Vagina (tissue), 2 donors: ENCODE results near the gene ASIC1.

Source experiments
- POLR2A ChIP-seq, 2 donors: fragments of 450-650 bp; IDR thresholded peaks; one replicate each; pipeline ENCODE4 v1.6.1; 2017; ENCODE audit warnings: antibody characterized with exemption in 2 of 2, mild to moderate bottlenecking in 2 of 2, moderate library complexity in 2 of 2
- POLR2AphosphoS5 ChIP-seq, 2 donors: sonication (generic); formaldehyde crosslinking; IDR thresholded peaks; one replicate each; pipeline ENCODE4 v1.9.0; 2017; ENCODE audit warnings: antibody characterized with exemption in 2 of 2, mild to moderate bottlenecking in 2 of 2, low read depth in 1 of 2; ENCODE audit not compliant: insufficient read depth in 1 of 2
- TF ChIP-seq, protein P1 (sequence below), 3 experiments: fragments of 450-650 bp in 2 of 3; fragments of 200-600 bp in 1 of 3; sonication (generic) in 1 of 3; IDR thresholded peaks; one replicate each; pipeline ENCODE4 v1.5.1; 2017 to 2019; ENCODE audit warnings: antibody characterized with exemption in 3 of 3, mild to moderate bottlenecking in 2 of 3, moderate library complexity in 2 of 3

DNA sequence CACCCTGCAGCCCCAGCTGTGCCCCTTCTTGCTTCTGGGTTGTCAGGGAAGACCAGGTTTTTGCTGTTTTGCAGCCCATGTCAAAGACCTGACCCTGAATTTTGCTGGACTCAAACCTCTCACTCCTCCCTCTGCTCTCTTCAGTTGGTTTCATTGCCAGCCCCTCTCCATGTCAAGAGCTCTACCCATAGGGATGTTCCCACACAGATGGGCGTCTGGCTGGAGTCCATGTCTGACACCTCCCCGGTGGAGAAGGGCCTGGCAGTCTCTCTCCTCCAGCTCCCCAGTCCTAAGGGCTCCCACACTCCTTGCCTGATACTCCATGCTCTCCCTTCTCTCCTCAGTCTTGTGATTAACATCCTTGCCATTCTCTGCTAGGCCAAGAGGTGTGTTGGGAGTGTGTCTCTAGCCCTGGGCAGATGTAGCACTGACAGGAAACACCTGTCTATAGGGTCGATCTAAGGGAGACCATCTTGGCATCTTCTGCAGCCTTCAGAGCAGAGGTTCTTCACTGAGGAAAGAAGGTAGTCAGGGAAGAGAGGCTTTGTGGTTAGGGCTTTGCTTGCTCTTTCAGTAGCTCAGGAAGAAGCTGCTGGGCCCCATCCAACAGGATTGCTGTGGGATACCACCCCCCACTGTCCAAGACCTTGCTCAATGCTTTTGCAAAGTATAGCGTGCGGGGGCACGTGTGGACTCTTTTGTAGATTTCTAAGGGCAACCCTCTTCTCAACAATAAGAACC is 4.7 kb downstream of the ASIC1 start:
- TF ChIP-seq, protein P1, sequence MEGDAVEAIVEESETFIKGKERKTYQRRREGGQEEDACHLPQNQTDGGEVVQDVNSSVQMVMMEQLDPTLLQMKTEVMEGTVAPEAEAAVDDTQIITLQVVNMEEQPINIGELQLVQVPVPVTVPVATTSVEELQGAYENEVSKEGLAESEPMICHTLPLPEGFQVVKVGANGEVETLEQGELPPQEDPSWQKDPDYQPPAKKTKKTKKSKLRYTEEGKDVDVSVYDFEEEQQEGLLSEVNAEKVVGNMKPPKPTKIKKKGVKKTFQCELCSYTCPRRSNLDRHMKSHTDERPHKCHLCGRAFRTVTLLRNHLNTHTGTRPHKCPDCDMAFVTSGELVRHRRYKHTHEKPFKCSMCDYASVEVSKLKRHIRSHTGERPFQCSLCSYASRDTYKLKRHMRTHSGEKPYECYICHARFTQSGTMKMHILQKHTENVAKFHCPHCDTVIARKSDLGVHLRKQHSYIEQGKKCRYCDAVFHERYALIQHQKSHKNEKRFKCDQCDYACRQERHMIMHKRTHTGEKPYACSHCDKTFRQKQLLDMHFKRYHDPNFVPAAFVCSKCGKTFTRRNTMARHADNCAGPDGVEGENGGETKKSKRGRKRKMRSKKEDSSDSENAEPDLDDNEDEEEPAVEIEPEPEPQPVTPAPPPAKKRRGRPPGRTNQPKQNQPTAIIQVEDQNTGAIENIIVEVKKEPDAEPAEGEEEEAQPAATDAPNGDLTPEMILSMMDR (IDR thresholded peaks at IDR 0.05): no peak
- TF ChIP-seq POLR2A (IDR thresholded peaks at IDR 0.05): no peak
- TF ChIP-seq POLR2AphosphoS5 (IDR thresholded peaks at IDR 0.05; ENCODE audit: insufficient read depth in 1 of 2, low read depth in 1 of 2): no peak
